Activated CD4-positive, alpha-beta T cell treated with anti-CD3 and anti-CD28 coated beads, Interleukin-2, amount 10 ng/mL, durations not matched to agents 24 days and 14 days (primary cell): ENCODE results near the gene SQSTM1. TPM values are rescaled to one million over a fixed set of nuclear protein-coding genes. Genes with fewer than 3 reads are reported as not detected.

ENCODE experiments used
- DNase-seq: peaks from one replicate; pipeline ENCODE4 v3.0.0; 2022
- H3K27ac Mint-ChIP-seq: one replicate; pipeline ENCODE4 v1.8.0; 2022; ENCODE audit warnings: mild to moderate bottlenecking, mixed read lengths
- H3K27me3 Mint-ChIP-seq: one replicate; pipeline ENCODE4 v1.8.0; 2022; ENCODE audit warnings: mixed read lengths
- H3K36me3 Mint-ChIP-seq: one replicate; pipeline ENCODE4 v1.8.0; 2022; ENCODE audit warnings: low read depth, mild to moderate bottlenecking, mixed read lengths
- H3K4me1 Mint-ChIP-seq: one replicate; pipeline ENCODE4 v1.8.0; 2021; ENCODE audit warnings: mixed read lengths
- H3K4me3 Mint-ChIP-seq: one replicate; pipeline ENCODE4 v1.8.0; 2022; ENCODE audit warnings: mild to moderate bottlenecking, moderate library complexity, mixed read lengths
- H3K9me3 Mint-ChIP-seq: one replicate; pipeline ENCODE4 v1.8.0; 2021; ENCODE audit warnings: mixed read lengths
- intact Hi-C: fragments of 100-400 bp; cut with micrococcal nuclease; formaldehyde crosslinking; loops from one replicate; pipeline ENCODE4 v1.15.1; 2023
- total RNA-seq: library from RNA; stranded (reverse); gene quantifications from 2 replicates; pipeline ENCODE4 v1.2.3, GENCODE V29; 2022

Gene SQSTM1
- total RNA-seq, 1 donor from 2014 or later = 183 TPM

- H3K9me3 Mint-ChIP-seq = no peaks in the 10 kb centered on the region
- peaks cover 28% of the 10 kb centered on the region for H3K36me3 Mint-ChIP-seq
- no peak overlapping the region for H3K4me3 Mint-ChIP-seq
- H3K4me1 Mint-ChIP-seq = peaks cover 25% of the 10 kb centered on the region
- DNase-seq = no peak
- intact Hi-C loops = loop anchor here (5.0 kb wide), 1 partner anchor 121 kb away; no protein-coding TSS in a partner anchor
- no peak overlapping the region for H3K27ac Mint-ChIP-seq
- no peaks in the 10 kb centered on the region for H3K27me3 Mint-ChIP-seq
Measured at GRCh38 chr5:179798144-179798770, 22.4 kb upstream of the SQSTM1 start.

DNA sequence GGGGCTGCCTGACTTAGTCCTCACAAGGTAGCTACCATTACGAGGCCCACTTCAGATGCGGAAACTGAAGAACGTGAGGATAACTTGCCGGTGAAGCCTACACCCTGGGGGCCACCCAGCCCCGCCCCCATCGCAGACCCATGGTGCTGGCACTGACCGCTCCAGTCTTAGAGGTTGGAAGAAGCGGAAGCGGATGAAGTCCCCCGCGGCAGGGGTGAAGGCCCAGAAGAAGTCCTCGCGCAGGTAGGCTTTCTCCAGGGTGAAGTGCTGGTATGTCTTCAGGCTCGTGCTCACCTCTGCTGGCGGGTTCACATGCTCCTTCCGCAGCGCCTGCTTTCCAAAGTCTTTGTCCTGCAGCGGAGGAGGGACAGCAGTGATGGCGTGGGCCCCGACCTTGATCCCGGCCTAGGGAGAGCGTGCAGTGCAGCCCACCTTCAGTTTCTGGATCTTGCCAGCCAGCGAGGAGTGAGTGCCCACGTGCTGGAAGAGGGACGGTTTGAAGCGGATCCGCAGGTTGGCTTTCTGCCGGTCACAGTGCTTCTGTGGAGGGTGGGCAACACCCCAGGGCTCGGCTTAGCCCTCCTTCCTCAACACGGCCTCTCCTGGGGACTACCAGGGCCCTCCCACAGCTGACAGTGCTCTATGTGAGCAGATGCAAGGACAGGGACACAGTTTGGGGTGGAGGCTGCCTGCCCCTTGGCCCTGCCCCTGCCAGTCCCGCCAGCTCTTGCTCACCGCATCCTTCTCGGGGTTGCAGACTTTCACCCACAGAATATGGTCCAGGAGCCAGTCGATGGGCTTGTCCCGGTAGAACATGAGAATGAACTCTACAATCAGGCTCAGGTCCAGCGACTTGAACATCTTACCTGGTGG is 21.7 kb upstream of the SQSTM1 start:
- H3K27ac Mint-ChIP-seq = no peak overlapping the region
- intact Hi-C loops = loop anchor here (5.0 kb wide), 1 partner anchor 122 kb away; no protein-coding TSS in a partner anchor
- H3K9me3 Mint-ChIP-seq = no peaks in the 10 kb centered on the region
- H3K27me3 Mint-ChIP-seq = no peaks in the 10 kb centered on the region
- peak; percentile 55 for DNase-seq
- no peak overlapping the region for H3K4me3 Mint-ChIP-seq
- H3K36me3 Mint-ChIP-seq = peaks cover 28% of the 10 kb centered on the region
- peaks cover 24% of the 10 kb centered on the region for H3K4me1 Mint-ChIP-seq

DNA sequence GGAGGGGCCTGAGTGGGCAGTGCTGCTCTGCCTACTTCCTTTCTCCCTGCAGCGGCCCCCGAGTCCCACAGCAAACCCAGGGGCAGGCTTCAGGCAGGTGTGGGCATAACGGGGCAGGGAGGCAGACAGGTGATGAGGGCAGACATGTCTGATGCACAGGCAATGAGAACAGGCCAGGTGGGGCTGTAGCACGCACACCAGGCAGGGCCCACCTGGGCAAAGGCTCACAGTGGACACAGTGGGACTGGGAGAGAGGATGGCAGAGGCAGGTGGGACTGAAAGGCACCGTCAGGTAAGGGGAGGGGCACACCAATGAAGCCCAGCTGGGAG is 21.1 kb upstream of the SQSTM1 start:
- Mint-ChIP-seq H3K4me1 (peaks cover 29% of the 10 kb centered on the region), H3K27ac (no peak overlapping the region), H3K27me3 (no peaks in the 10 kb centered on the region), H3K4me3 (no peak overlapping the region), H3K9me3 (no peaks in the 10 kb centered on the region), H3K36me3 (peaks cover 28% of the 10 kb centered on the region)
- DNase-seq = no peak
- intact Hi-C loops = loop anchor here (5.0 kb wide), 1 partner anchor 122 kb away; no protein-coding TSS in a partner anchor

GRCh38 chr5:179800071-179800695 is 20.5 kb upstream of the SQSTM1 start:
- H3K27me3 Mint-ChIP-seq = no peaks in the 10 kb centered on the region
- peak; percentile 58 for DNase-seq
- H3K36me3 Mint-ChIP-seq = peaks cover 31% of the 10 kb centered on the region
- H3K4me3 Mint-ChIP-seq = no peak overlapping the region
- H3K27ac Mint-ChIP-seq = no peak overlapping the region
- H3K4me1 Mint-ChIP-seq = peaks cover 35% of the 10 kb centered on the region
- H3K9me3 Mint-ChIP-seq = no peaks in the 10 kb centered on the region
- intact Hi-C loops = loop anchor here (5.0 kb wide), 1 partner anchor 37 kb away; no protein-coding TSS in a partner anchor

DNA sequence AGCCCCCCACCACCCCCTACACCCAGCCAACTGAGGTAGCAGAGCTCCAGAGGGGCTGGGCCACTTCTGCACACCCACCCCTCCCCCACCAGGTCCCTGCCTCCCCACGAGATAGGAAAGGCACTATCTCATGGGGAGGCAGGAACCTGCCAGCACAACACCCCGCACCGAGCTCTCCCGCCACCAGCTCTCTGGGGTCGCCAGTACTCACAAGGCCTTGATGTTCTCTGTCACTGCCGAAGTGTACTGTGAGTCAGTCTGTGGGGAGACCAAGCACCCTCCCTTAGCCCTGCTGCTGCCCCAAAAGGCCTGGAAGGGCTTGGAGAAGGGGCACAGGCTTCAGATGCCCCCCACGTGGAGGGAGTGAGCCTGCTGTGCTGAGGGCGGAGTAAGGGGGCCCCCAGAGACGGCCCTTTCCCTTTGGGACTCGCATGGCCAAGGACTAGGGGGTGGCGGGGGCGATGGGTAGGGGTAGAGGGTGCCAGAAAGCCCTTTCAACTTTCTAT is 20.0 kb upstream of the SQSTM1 start:
- H3K27ac Mint-ChIP-seq = no peak overlapping the region
- intact Hi-C loops = loop anchor here (5.0 kb wide), 1 partner anchor 37 kb away; no protein-coding TSS in a partner anchor
- H3K36me3 Mint-ChIP-seq = peaks cover 31% of the 10 kb centered on the region

DNA sequence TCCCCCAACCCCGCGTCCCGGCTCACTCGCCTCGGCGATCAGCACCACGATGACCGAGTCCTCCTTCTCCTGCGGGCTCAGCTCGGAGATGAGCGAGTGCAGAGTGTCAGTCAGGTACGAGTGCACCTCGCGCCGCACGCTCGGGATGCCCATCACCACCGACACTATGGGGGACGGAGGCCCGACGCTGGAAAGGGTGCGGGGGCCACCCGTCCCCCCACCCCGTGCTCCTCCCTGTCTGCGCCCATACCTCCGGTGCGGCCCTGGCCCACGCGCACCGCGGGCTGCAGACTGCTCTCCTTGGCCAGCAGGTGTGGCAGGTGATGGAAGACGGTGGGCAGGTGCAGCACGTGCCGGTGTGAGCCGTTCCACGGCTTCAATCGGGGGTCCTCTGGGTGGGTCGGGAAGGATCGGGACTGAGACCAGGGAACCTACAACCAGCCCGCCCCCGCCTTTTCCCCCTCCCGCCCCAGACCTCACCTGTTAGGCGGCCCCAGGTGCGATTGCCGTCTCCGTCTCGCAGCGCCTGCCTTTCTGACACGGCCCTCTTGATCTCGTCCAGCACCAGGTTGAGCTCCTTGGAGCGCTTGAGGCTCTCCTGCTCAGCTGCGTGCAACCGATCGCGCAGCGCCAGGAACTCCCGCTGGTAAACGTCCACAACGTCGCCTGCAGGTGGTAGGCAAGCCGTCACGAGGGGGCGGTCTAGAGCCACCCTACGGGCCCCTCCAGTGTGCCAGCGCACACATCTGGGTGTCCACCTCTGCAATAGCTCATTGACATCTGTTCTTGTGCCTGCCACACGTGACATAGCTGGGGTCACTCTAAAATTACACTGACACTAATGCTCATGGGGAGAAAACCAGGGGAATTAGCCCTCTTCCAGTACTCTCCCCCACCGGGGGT is 19.1 kb upstream of the SQSTM1 start:
- peak overlapping the region; percentile 29 for H3K4me3 Mint-ChIP-seq
- H3K27ac Mint-ChIP-seq = no peak overlapping the region
- H3K4me1 Mint-ChIP-seq = peaks cover 37% of the 10 kb centered on the region
- H3K36me3 Mint-ChIP-seq = peaks cover 30% of the 10 kb centered on the region
- intact Hi-C loops = loop anchor here (5.0 kb wide), 1 partner anchor 36 kb away; no protein-coding TSS in a partner anchor
- DNase-seq = peak; percentile 95
- no peaks in the 10 kb centered on the region for H3K9me3 Mint-ChIP-seq
- H3K27me3 Mint-ChIP-seq = no peaks in the 10 kb centered on the region

More for the DNA sequence above, 20.0 kb upstream of the SQSTM1 start:
- H3K4me1 Mint-ChIP-seq = peaks cover 37% of the 10 kb centered on the region
- no peak overlapping the region for H3K4me3 Mint-ChIP-seq
- H3K27me3 Mint-ChIP-seq = no peaks in the 10 kb centered on the region
- H3K9me3 Mint-ChIP-seq = no peaks in the 10 kb centered on the region
- peak; percentile 58 for DNase-seq

GRCh38 chr5:179802207-179802883 is 18.4 kb upstream of the SQSTM1 start:
- H3K4me3 Mint-ChIP-seq = no peak overlapping the region
- H3K27me3 Mint-ChIP-seq = no peaks in the 10 kb centered on the region
- H3K27ac Mint-ChIP-seq = peak overlapping the region; percentile 55
- H3K4me1 Mint-ChIP-seq = peaks cover 32% of the 10 kb centered on the region
- intact Hi-C loops = loop anchor here (5.0 kb wide), 1 partner anchor 35 kb away; no protein-coding TSS in a partner anchor
- peaks cover 23% of the 10 kb centered on the region for H3K36me3 Mint-ChIP-seq
- peak; percentile 58 for DNase-seq
- no peaks in the 10 kb centered on the region for H3K9me3 Mint-ChIP-seq

DNA sequence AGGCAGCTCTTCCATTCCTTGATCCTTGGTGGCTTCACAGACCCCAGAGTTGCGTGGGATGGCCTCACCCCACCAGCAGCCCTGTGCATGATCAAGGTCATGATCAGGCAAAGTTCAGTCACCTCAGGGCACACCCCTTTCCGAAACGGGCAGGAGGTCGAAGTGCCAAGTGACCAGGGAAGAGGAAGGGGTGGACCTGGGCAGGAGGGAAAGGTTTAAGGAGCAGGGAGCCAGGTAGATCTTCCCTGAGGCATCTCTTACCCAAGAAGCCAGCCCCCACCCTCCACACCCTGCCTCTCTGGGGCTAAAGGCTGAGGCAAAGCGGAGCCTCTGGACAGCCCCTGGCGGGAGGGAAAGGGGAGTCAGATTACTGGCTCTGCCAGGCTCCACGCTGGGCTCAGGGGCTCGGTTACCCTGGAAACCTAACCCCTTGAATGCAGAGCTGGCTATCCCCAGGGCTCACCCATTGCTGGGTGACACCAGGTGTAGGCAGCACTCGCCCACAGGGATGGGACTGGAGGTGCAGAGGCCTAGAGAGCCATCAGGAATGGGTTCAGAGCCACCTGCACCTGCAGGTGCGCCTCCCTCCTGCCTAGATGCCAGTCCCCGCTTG is 17.6 kb upstream of the SQSTM1 start:
- Mint-ChIP-seq H3K27ac (peak overlapping the region; percentile 55), H3K27me3 (no peaks in the 10 kb centered on the region), H3K9me3 (no peaks in the 10 kb centered on the region), H3K4me1 (peaks cover 32% of the 10 kb centered on the region), H3K36me3 (peaks cover 20% of the 10 kb centered on the region), H3K4me3 (peak overlapping the region; percentile 90)
- DNase-seq = peak; percentile 59
- intact Hi-C loops = loop anchor here (1.0 to 5.0 kb wide), 3 partner anchors 18 to 55 kb away; partner anchors contain the start of gene MRNIP

DNA sequence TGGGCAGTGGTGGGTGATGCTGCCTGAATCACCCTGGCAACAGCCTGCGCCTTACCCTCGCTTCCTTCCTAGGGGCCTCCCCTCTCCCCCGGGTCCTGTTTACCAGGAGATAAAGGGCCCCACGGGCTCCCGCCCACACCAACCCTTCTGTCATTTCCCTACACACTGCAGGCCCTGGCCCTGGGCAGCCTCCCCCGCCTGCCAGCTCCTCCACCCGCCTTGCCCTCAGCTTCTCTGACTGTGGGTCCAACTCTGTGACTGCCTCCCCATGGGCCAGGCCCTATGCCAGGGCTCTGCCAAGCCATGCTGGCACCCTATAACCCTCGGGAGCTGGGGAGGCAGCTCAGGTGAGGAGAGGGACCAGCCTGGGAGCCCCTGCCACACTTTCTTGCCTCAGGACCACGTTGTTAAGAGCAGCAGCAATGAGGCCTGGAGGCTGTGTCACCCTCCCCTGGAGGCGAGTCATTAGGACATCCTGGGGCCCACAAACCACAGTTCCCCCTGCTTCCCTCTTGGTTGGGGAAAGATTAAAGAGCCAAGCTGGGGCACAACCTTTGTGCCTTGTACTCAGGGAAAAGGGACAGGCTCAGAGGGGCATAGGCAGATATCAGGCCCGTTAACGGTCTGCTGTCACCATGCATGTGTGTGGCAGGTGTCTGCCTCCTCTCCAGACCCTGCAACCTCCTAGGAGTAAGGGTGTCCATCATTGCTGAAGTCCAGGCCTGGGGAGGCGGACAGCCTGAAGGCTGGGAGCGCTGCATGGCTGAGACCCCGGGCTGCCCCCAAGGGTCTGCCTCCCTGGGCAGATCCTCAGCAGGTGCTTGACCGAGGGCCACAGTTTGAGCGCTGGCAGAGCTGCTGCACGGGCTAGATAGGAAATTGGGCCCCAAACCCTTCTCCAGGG is 16.8 kb upstream of the SQSTM1 start:
- H3K27ac Mint-ChIP-seq = peak overlapping the region; percentile 86
- H3K36me3 Mint-ChIP-seq = peaks cover 18% of the 10 kb centered on the region
- peak; percentile 70 for DNase-seq
- intact Hi-C loops = loop anchor here (1.0 to 5.0 kb wide), 3 partner anchors 17 to 54 kb away; partner anchors contain the start of gene MRNIP
- H3K4me3 Mint-ChIP-seq = peak overlapping the region; percentile 90
- no peaks in the 10 kb centered on the region for H3K9me3 Mint-ChIP-seq
- peaks cover 32% of the 10 kb centered on the region for H3K4me1 Mint-ChIP-seq
- H3K27me3 Mint-ChIP-seq = no peaks in the 10 kb centered on the region

- no peak for DNase-seq
- Mint-ChIP-seq H3K36me3 (peaks cover 11% of the 10 kb centered on the region), H3K9me3 (no peaks in the 10 kb centered on the region), H3K4me1 (peaks cover 32% of the 10 kb centered on the region), H3K4me3 (peak overlapping the region; percentile 90), H3K27me3 (no peaks in the 10 kb centered on the region), H3K27ac (peak overlapping the region; percentile 89)
- intact Hi-C loops = loop anchor here (5.0 kb wide), 1 partner anchor 33 kb away; no protein-coding TSS in a partner anchor
Measured at GRCh38 chr5:179804555-179804947, 16.2 kb upstream of the SQSTM1 start.

- DNase-seq = peak; percentile 64
- Mint-ChIP-seq H3K27ac (peak overlapping the region; percentile 89), H3K36me3 (peaks cover 8% of the 10 kb centered on the region), H3K4me1 (peaks cover 32% of the 10 kb centered on the region), H3K4me3 (peak overlapping the region; percentile 90), H3K27me3 (no peaks in the 10 kb centered on the region), H3K9me3 (no peaks in the 10 kb centered on the region)
- intact Hi-C loops = loop anchor here (5.0 kb wide), 1 partner anchor 108 kb away; the partner anchor contains the start of gene CANX
Measured at GRCh38 chr5:179805070-179805528, 15.6 kb upstream of the SQSTM1 start.
